SKM-1 (cell line): ENCODE measurements around the gene MAN1C1.

Experiments
- DNase-seq: peaks from one replicate; lab custom pipeline; 2025; ENCODE audit not compliant: unreplicated experiment; lab: John Stamatoyannopoulos, UW

MAN1C1 gene

DNA sequence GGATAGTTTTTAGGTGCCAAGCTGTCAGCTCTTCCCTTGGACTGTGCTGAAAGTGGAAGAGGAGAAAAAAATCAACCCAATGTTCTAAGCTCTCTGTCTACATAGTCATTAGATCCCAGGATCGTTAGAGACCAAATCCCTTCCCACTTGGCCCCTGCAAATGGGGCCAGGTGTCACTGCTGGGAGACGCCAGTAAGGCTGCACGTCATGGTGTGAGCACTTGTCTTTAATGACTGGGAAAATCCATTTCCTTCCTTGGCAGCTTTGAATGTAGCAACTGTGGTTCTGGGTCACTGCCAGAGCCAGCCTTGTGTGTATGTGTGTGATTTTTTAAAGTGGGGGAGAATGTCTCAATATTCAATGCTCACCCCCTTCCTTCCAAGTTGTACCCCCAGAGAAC is 59.9 kb downstream of the MAN1C1 start:
- DNase-seq: no peak

DNA sequence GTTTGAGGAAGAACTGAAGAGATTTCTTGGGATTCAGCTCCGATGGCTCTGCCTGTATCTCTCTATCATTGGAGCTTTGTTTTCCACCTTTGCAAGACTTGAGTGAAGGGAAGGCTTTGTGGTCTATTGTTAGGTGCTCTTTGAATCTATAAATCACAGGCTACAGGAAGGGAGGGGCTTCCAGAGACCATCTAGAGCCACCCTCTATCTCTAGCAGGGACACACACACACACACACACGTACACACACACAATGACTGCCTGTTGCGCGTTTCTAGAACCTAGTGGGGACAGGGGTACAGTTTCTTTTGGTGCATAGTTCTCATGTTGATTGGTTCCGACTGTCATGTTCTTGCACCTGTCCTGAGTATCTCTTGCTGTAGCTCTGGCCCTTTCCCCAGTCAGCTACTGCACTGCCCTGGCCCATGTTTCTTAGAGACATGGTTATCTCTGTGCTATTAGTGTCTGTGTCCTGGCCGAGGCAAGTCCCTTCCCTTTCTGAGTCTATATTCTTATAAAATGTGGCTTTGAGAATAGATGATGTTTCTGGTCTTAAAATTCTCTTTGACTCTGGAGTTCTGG is 60.7 kb downstream of the MAN1C1 start:
- no peak for DNase-seq

DNA sequence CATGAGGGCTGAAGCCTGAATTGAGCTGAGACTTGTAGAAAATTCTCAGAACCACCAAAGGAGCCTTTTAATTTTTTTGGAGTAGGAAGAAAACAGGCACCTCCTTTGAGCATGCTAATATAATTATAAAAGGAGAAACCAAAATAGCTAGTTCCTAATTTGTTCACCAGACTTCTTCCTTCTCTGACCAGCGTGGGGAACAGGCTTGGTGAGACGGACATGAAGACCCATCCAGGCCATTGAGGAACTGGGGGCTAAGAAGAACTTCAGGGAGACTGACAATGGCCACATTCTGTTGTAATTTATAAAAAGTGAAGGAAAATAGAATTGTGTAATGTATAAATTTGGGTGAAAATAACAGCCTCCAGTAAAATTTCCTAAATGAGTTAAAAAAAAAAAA is 62.6 kb downstream of the MAN1C1 start:
- peak; percentile 50 for DNase-seq

DNA sequence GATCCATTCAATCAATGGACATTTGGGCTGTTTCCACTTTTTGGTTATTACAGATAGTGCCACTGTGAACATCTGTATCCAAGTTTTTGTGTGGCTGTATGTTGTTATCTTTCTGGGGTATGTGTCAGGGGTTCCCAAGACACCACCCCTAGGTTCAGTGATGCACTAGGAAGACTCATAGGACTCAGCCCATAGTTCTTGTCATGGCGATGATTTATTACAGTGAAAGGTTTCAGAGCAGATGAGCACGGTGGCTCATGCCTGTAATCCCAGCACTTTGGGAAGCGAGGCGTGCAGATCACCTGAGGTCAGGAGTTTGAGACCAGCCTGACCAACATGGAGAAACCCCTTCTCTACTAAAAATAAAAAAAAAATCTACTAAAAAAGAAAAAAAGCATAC is 64.1 kb downstream of the MAN1C1 start:
- no peak for DNase-seq

DNA sequence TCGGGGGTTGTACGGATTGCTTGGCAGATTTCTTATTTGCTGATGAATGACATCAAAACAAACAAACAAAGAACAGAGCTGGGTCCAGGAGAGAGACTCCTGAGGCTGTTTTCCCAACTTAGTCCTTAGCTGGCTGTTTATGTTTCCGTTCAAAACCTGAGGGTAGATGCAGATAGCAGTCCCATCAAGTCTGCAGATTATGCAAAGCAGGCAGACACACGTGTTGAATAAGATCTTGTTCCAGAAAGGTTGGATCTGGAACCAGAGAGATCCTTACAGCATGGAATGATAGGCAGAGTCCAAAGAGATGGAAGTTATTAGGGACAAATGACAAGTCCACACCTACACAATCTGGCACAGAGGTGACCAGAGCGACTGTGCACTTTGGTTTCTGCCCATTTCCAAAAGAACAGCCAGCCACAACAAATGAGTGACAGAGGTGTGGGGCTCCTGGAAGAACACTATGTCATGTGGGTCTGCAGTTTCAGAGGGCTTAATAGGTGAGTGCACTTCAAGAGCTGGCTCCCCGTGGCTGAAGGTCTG is 65.5 kb downstream of the MAN1C1 start:
- no peak for DNase-seq

DNA sequence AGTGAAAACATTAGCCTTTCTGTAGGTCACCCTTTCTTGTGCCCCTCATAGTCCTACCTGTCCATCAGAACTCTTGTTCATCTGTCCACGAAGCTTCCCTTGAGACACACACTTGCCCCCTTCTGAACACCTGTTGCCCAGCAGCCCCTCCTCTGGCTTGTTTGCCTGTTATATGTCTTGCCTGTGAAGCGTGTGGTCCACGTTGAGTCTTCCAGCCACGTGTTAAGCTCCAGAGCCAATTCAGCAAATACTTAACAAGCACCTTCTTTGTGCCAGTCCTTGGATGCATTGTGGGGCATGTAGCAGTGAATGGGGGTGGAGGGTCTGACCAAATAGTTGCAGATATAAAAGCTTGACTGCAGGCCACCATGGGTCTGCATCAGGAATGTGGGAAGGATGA is 66.6 kb downstream of the MAN1C1 start:
- no peak for DNase-seq

DNA sequence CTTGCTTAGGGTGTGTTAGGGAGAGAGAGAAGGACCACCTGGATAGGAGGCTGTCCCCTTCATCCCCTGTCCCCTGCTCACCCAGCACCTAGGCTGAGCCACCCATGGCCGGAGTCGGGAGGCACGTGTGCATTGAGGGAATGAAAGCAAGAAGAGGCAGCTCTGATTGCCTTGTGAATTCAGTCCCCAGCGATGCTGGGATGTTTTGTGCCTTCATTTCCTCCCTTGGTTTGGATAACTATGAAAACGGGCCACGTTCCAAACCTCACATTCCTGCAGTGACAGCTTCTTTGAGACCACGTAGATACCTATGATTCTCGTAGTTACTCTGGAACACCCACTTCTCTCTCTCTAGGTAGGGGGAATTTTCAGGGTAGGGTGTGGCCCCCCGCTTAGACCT is 67.1 kb downstream of the MAN1C1 start:
- no peak for DNase-seq

DNA sequence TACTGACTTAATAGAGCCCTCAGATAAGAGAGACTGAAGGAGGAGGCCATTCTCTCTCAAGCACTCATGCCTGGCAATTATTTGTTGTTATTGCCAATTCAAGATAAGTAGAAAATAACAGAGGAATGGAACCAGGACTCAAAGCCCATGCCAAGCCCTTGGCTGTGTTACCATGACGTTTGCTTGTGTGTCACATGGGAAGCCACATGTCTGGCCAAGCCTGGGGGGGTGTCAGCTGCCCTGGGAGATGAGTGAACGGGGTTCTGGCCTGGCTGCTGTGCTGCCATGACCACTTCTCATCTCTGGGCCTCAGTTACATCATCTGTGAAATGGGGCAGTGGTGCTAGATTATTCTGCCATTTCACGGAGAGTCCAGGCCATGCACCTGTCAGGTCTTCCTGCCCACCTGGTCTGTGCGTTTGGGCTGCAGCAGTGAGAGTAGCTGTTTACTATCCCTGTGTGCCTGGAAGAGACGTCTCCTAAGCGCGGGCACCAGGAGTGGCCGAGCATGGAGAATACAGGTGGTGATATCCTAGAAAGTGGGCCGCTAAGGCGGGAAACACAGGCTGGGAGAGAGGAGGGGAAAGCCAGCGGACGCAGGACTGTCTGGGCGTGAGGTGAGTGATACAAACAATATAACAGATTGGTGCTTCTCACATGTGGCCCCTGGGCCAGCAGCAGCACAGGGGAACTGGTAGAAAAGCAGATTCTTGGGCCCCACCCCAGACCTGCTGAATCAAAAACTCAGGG is 67.8 kb downstream of the MAN1C1 start:
- no peak for DNase-seq

DNA sequence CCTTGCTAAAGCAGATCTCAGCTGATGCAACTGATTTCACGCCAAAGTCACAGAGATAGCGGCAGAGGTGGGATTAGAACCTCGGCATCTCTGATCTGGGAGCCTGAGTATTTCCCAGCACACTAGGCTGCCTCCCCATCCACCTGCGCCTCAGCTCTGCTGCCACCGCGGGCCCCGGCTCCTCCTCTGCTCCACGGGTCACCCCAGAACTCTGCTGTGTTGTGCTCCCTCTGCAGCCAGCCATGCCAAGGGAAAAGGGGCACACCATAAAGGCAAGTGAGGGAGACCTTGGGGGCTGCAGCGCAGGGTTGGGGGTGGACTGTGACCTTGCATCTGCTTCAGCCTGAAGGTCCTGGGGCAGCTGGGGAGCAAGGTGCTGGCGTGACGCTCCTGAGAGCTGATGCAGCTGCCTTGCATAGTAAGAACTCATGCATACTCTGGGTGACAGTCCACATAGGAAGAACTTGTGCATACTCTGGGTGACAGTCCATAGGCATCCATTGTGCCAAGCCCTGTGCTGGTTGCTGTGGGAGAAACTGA is 68.7 kb downstream of the MAN1C1 start:
- DNase-seq: no peak

DNA sequence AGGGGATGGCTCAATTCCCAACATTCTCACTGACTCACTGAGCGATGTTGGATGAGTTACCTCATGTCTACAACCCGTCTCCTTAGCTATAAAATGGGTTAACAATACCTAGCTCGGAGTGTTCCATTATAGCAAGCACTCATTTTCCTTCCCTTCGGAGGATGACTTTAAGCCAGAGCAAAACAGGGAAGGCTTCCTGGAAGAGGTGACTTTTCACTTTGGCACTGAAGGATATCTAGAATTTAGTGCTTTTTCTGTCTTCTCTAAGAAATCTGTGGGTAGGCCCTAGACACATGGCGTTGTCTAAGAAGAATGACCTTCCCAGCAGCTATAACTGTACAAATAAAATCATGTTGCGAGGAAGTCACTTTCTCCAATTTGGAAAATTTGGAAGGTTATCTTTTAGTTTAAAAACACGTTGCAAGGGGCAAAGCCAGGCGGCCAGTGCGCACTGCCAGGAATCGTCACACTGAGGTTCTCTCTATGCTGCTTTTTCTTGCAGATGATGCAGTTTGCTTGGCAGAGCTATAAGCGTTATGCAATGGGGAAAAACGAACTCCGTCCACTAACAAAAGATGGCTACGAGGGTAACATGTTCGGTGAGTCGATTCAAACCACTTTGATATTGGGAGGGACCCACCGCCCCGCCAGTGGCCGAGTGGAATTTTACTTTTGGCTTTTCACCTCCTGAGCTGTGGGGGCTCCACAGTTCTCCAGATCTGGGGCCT is 69.5 kb downstream of the MAN1C1 start:
- DNase-seq: no peak

DNA sequence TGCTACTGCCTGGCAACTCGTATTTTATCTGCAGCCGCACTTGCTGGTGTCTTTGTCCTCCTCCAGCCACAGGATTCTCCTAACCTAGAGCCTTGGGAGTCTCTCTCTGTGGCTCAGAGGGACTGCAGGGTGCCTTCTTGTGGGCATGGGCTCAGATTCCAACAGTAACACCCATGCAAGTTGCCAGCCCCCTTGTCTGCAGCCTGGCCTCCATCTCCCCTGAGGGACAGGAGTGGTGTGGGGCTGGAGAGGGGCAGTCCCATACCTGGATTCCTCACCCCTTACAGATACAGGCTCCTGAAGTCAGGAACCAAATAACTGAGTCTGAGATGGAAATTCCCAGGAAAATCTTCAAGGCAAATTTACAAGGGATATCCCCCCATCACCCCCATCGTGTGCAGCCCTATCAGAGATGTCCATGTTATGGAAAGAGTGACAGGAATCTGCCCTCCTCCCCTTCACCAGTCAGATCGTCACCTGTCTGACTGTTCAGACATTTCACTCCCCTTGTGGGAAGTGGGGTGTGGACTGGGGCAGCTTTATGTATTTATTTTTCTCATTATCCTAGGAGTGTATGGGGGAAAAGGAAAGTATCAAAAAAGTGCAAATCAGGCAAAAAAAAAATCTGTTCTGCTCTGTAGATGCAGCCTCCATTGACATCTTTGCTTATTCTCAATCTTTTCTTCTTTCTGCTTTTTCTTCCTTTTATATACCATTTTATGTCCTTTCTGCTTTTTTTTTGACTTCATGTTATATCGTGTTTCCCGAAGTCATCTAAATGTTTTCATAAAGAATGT is 70.8 kb downstream of the MAN1C1 start:
- no peak for DNase-seq

DNA sequence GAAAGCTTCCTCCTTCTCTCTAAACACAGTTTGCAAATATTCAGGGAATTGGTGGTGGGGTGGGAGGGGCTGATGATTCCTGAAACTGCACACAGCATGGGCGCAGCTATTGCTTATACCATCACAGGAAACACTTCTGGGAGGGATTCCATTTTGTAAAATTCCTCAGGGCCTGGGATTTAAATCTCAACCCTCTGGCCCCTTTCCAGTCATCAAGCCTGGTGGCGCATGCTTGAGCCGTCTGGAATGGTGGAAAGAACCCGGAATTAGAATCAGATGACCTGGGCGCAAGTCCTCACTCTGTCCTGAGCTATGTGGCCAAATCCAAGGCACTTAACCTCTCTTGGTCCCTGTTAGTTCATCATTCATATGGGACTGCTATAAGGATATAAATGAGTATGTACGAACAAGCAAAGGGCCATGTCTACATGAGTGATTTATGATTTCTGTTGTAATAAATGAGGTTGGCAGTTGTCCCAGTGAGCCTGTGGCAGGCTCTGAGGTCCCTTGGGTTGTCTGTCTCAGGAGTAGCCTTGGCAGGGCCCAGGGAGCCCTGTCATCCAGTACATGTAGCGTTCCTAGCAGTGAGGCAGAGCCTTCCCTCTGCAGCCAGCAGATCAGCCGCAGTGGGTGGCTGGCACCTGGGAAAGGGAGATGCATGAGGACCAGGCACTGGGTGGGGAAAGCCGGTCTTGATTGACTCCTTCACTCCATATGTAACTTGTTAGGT is 72.0 kb downstream of the MAN1C1 start:
- DNase-seq: no peak

DNA sequence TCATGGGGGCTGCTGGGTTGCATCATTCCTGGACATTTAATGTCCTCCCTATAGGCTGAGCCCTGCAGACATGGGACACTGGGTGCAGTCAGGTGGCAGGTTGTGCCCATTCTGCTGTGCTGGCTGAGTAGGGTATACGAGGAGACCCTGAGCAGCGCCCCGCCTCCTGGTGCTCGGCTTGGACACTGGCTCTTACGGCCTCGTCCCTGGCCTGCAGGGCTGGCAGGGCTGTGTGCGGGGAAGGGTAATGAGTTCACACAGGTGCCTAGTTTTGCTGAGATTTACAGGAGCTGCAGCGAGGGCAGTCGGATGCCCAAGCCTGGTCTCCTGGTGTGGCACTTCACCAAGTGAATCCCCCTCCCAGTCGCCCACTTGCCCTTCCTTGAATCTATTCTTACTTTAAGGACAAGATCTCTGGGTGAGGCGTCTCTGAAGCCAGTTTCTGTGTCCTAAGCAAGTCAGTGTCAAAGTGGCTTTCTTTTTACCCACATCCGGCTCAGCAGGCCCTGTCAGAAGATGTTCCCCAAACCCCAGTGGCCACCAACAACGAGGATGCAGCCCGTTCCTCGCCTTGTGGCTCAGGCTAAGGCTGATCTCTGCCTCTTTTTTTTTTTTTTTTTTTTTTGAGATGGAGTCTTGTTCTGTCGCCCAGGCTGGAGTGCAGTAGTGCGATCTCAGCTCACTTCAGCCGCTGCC is 73.2 kb downstream of the MAN1C1 start:
- no peak for DNase-seq

DNA sequence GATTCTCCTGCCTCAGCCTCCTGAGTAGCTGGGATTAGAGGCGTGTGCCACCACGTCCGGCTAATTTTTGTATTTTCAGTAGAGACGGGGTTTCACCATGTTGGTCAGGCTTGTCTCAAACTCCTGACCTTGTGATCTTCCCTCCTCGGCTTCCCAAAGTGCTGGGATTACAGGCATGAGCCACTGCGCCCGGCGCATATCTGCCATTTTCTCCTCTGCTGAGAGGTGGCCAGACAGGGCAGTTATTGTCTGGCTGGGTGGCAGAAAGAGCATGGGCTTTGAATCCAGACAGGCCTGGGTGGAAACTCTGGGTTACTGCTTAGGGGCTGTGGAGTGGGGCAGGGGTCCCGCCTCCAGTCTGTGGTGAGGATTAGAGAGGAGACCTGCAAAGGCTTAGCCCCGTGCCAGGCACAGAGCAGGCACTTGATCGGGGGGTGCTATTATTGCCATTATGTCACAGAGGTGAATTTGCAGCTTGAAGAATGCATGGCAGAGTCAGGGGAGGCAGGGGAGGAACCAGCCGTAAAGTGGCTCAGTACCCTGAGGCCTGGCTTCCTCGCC is 73.9 kb downstream of the MAN1C1 start:
- DNase-seq: no peak

DNA sequence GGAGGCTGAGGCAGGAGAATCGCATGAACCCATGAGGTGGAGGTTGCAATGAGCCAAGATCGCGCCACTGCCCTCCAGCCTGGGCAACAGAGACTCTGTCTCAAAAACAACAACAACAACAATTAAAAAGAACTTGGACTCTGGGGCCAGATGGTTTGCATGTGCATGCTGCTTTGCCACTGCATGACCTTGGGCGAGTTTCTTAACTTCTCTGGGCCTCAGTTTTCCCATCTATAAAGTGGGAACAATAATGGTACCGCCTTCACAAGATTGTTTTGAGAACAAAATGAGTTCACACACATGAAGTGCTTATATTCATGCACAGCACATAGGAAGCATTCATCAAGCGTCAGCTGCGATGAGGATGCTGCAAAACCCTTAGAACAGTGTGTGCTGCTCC is 74.6 kb downstream of the MAN1C1 start:
- DNase-seq: no peak

DNA sequence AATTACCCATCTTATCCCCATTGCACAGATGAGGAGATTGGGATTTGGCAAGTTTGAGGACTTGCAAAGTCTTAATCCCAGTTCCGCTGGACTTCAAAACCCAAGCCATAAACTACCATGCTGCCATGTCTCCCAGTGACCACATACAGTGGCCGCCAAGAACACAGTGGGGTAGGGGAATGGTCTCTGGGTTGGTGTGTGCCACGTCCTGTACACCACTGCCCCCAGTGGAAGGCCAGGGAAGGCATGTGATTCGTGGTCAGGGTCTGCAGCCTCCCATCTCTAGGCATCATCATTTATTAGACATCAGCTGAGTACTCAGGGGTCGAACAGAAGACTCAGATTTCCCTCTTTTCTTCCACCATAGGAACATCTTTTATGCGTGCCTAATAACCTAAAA is 76.0 kb downstream of the MAN1C1 start:
- no peak for DNase-seq

DNA sequence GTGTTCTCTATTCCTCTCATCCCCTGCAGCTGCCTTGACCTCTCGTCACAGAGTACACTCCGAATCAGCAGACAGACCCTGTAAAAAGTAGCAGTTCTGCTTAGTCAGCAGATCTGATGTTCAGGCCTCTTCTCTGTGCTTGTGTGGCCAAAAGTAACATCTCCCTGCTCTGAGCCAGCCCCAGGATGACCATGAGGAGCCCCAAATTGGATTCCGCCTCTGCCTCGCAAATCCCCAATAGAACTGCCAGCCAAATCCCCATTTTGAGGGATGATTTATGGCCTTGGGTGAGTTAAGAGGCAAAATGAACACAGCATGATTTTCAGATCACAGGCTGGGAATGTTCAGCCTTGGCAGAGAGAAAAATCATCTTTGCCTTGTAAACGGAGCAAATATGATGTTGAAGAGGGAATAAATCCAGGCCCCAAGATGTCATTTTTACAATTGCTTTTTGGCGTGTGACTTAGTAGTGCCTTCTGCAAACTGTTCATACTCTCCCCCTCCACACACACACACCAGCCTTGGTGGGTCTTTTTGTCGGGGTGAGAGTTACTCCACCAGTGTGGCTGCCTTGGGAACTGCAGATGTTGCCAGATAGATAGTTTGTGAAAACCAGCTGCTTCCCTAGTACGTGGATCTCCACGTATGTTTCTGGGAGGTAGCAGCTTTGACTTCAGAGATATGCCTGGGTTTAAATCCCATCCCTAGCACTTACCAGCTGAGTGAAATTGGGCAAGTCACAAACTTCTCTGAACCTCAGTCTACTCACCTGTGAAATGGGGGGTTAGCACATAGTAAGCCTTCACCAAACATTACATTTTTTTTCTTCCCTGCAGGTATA is 77.8 kb downstream of the MAN1C1 start:
- no peak for DNase-seq

DNA sequence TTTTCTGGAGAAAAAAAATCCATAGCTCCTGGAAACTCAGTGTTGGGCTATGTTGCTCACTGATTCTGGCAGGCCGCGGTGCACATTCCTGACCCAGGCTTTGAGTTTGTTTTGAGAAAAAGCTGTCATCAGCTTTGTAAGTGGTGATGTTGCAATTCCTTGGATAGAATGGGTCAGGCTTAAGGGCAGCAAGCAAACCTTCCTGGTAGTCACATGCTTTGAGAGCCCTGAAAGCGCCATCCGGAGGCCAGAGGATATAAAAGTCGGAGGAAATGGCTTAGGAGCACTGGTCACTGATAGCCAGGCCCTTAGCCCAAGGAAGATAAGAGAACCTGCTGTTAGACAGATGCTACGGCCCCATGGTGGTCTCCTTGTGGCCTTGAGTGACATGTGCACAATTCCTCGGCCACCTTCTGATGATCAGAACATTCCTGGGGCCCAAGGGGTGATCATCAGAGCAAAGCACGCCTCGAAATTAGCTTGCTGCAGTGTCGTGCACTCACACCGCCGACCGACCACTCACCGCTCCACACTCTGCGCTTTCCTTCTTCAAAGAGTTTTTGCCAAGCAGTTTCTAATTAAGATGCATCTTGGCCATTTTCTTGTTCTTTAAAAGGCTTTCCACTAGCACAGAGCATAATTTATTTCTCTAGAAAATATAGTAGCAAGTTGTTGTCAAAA is 78.6 kb downstream of the MAN1C1 start:
- DNase-seq: no peak
